Right ventricle myocardium inferior (tissue), 1 donor: ENCODE data around the gene NR3C2. TPM values are rescaled to one million over a fixed set of nuclear protein-coding genes. Genes with fewer than 3 reads are reported as not detected.

Experiments used
- ATAC-seq: fragments of 200-7000 bp; cut with Tn5 transposase; one replicate; pipeline ENCODE4 v1.9.1; 2020; ENCODE audit warnings: mild to moderate bottlenecking, moderate library complexity
- DNase-seq: peaks from one replicate; pipeline ENCODE4 v3.0.0; 2021; ENCODE audit errors: missing footprints
- intact Hi-C: fragments of 100-400 bp; cut with DNase I; formaldehyde crosslinking; loops from one replicate; pipeline ENCODE4 v1.11.0; 2022
- total RNA-seq: library from RNA; stranded (reverse); fragmentation: NEBNext Ultra II Directional; extraction: Animal tissue kit (Norgen Biotek cat#: 25700); gene quantifications from one replicate; pipeline ENCODE4 v1.2.1, GENCODE V29; 2021
- donor health status: DM: no; HTN: yes; CAD: no; lungs with severe emphysema.

The NR3C2 gene
- total RNA-seq, 1 donor from 2014 or later = 23.6 TPM

DNA sequence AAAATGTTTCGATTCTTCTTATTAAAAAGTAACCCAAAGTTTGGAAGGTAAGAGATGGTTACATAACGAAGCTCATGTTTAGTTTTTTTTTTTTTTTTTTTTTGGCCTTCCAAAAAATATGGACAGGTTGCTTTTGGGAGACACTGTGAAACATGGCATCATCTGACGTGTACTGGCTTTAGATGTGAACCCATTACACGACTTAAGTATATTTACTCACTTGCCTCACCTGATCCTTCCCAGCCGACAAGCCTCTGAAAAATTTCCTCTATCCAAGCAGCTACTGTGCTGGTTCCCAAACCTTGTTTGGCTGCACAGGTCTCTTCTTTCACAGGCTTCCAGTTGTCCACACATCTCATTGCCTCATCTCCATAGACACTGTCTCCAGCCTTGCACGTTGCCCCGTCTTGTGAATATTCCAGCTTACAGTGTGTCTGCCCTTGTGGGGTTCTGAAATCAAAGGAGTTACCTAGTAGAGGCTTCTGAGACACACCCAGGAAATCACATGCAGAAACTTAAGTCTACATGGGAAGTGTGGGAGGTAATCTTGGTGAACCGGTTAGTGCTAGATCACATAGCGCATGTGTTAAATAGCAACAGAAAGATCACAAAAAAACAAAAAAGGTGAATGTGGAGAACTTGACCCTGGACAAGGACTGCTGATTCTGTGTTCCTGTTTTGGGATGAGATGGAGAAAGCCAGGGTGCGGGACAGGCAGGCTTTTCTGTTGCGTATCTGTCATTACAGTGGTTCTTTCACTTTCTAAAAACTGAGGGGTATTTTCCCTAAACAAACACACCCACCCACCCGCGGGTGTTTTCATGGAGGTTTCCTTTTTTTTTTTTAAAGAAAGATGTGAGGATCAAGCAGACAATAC lies 381.7 kb downstream of the NR3C2 start:
- DNase-seq (no peak), ATAC-seq (no peak)
- intact Hi-C loops = no loop called here

DNA sequence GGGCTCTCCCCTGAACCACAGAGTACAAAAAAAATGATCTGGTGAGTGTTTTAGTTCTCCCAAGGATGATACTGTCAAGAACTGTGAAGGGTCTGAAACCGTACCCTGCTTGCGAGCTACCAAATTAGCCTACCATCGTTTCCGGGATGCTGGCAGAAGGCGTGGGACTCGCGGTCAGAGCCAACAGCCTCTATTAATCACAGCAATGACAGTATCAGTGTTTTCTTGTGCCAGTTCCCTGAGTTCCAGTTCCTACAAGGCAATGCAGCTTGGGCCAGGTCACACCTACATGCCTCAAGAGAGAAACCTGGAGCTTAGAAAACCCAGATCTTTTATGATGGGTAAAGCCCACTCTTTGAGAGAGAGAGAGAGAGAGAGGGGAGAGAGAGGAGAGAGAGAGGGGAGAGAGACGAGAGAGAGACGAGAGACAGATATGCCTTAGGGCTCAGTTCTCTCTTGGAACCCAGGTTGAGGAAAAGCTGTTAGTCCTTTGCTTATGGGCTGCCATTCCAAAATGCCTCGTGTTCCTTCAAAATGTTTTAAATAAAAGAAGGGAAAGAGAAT lies 382.5 kb downstream of the NR3C2 start:
- intact Hi-C loops = loop anchor here (10.0 kb wide), 1 partner anchor 385 kb away; the partner anchor contains the start of gene NR3C2
- ATAC-seq = peak; percentile 59
- no peak for DNase-seq

DNA sequence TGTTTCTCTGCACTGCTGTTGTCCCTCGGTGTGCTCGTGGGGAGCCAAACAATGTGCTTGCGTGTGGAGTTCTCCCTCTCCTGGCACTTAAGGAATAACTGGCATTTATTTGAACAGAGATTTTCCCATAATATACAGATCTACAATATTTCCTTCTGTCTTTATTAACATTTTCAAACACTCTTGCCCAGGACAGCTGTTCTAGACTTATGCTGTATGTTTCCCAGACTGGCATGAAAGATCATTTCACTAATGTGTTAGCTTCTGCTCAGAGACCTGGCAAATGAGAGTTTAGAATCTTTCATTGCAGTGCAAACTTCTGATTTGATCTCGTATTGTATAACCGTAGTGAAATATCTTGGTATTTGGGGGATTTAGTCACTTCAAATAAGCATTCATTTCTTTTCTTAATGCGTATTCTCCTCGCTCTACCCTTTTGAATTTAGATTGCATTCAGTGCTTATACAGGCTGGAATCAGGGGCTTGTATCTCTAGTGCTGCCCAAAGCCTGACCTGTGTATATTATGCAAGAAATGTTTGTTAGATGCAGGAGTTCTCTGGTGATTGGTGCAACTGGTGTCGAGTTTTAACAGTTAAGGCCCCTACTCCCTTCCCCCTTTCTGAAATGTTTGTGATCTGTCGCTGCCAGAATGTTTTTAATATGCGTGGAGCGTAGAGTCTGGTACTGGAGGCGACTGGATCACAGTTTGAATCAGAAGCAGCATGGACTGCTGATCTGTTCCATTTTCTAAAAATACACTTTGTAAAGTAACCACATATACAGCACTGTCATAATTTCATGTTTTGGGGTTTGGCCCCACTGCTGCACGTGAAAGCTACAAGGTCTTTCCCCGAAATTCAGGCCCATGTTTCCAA lies 384.0 kb downstream of the NR3C2 start:
- DNase-seq (no peak), ATAC-seq (peak; percentile 11)
- intact Hi-C loops = loop anchor here (10.0 kb wide), 1 partner anchor 387 kb away; the partner anchor contains the start of gene NR3C2

DNA sequence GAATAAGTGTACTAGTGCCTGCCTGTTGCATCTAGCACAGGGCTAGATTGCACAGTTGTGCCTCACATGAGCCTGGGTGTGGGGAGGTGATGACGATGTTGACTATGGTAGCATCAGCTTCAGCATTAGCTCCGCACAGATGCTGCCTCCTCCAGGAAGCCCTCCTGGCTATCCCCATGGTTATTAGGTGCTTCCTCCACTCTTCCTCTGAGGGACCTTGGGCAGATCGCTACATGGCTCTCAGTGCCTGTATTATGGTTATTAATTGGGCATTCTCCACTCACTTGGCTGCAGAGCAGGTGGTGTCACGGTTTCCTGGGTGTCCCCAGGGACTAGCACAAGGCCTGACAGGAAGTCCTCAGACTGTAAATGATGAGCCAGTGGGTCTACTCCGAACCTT lies 384.7 kb downstream of the NR3C2 start:
- intact Hi-C loops = loop anchor here (10.0 kb wide), 1 partner anchor 387 kb away; the partner anchor contains the start of gene NR3C2
- ATAC-seq (no peak), DNase-seq (no peak)

DNA sequence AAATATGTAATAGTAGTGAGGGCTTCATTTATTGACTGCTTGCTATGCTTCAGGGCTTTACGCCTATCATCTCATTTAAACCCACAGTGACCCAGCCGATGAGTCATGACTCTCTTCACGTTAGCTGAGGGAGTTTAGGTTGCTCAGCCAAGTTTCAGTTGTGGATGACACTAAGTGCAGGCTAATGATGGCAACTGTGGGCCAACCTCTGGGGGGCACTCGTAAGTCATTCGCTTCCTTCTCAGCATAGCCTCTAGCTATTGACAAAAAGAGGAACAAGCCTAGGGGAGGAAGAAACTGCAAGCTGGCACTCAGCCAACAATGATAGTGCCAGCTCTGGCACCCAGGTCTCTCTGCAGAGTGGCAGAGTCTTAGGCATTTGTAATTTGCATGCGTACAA lies 385.3 kb downstream of the NR3C2 start:
- no peak for ATAC-seq
- intact Hi-C loops = loop anchor here (10.0 kb wide), 1 partner anchor 388 kb away; the partner anchor contains the start of gene NR3C2
- DNase-seq = no peak

DNA sequence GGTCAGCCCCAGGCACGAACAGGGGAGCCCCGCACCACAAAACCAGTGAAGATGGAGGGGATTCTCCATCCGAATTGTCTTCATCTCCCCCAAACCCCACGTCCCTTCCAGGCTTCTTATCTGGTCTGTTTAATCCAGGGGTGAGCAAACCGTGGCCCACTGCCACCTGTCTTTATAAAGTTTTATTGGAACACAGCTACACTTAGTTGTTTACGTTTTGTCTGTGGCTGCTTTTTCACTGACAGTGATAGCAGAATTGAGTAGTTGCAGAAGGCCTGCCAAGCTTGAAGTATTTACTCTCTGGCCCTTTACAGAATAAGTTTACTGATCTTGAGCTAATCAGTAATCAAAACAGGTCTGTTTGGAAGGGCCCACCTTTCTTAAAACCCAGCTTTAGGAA lies 386.4 kb downstream of the NR3C2 start:
- DNase-seq (no peak), ATAC-seq (no peak)
- intact Hi-C loops = loop anchor here (10.0 kb wide), 1 partner anchor 389 kb away; the partner anchor contains the start of gene NR3C2

DNA sequence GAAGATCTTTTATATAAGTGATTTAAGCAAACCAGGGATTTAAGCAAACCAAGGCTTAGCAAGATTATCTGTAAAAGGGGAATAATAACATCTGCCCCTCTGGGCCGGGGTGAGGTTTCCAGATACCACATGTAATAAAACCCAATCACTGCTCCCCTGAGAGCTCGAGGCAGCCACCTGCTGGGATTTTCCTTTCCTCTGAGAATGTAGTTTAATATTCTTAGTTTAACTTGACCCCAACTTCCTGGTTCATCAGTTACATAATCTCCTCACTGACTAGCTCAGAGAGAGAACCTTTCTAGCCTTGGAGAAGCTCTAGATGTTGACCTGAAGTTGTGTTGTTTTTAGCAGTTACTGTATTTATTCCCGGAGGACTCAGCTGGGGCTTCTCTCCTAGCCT lies 387.9 kb downstream of the NR3C2 start:
- DNase-seq (no peak), ATAC-seq (no peak)
- intact Hi-C loops = loop anchor here (5.0 to 10.0 kb wide), 2 partner anchors 62 to 391 kb away; partner anchors contain the start of gene NR3C2

DNA sequence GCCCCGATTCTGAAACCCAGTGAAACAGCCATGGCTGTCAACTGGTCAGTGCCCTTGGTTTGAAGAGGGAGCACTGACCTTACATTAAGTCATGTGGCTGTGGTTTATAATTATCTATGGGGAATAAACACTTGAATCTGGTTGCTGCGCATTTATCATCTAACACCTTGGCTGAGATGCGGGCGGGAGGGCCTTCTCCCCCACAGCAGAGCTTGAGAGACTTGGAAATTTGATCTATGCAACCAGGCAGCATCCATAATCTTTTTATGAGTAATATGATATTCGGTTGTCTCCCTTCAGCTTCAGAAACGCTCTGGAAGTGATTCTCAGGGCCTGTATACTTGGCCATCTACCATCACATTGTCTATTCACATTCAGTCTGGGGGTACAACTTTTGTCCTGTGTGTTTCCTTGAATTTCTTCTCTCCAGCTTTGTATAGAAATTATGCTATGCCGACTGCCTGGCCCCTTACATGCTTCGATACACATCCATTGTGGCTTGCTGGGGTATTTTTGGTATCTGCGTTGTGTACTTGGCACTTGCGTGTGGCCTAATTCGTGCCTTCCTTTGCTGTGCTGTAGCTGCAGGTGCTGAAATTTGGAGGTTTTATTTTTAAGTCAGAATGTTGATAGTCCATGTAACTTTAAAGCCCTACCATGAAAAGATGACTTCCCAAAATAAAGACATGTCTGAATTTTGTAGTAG lies 388.8 kb downstream of the NR3C2 start:
- ATAC-seq (peak; percentile 75), DNase-seq (no peak)
- intact Hi-C loops = loop anchor here (5.0 to 10.0 kb wide), 2 partner anchors 61 to 391 kb away; partner anchors contain the start of gene NR3C2

DNA sequence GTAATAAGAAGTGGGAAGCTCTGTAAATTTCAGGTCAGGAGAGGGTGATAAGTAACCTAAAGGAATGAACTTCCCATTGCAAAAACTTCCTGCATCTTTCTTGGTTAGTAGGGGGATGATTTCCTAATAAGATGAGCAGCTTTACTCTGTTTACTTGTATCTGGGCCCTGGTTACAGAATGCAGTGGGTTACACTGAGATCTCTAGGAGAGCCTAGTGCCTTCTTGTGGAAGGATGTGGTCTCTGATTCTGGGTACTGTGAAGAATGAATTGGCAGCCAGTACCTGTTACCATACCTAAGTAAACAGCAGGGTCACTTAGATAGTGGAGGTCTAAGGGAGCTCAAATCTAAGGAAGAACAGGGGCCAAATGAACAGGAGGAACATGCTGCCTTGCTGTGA lies 389.8 kb downstream of the NR3C2 start:
- intact Hi-C loops = loop anchor here (5.0 to 10.0 kb wide), 2 partner anchors 60 to 392 kb away; partner anchors contain the start of gene NR3C2
- no peak for DNase-seq
- peak; percentile 13 for ATAC-seq

DNA sequence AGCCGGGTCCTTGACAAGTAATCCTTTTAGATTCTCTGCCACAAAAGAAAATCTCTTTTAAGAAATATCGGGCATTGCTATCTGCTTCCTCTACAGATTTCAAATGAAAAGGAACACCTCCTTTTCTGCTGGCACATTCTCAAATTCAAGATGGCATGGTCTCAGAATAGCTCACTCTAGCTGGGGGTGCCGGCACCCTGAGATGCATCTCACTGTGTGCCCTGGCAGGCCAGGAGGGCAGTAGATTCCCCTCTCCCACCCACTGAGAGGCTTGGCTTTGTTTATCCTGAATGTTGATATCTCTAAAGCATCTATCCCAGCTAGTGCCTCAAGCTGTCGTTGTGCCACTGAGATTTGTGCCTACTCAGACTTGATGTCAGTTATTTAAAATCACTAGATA lies 390.8 kb downstream of the NR3C2 start:
- DNase-seq = no peak

DNA sequence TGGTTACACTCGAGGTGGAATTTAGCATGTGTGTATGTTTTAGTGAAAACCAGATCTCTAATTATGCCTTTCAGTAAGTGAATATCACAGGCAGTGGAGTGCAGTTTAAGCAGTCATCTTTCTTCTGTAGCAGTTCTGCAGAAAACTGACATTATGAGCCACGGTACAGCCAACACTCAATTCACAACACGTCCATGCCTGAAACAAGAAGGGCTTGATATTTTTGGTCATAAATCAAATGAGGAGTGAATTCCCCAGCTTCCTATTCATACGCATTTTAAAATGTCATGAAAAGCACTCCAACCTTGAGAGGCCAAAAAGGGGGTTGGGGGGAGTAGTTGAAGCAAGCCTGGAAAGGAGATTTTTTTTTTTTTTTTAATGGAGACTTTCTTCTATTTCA lies 393.6 kb downstream of the NR3C2 start:
- DNase-seq = no peak
- intact Hi-C loops = loop anchor here (10.0 kb wide), 1 partner anchor 156 kb away; no protein-coding TSS in a partner anchor
- ATAC-seq = no peak

More for the DNA sequence above, 390.8 kb downstream of the NR3C2 start:
- intact Hi-C loops = loop anchor here (5.0 to 10.0 kb wide), 2 partner anchors 59 to 393 kb away; partner anchors contain the start of gene NR3C2
- ATAC-seq = no peak

DNA sequence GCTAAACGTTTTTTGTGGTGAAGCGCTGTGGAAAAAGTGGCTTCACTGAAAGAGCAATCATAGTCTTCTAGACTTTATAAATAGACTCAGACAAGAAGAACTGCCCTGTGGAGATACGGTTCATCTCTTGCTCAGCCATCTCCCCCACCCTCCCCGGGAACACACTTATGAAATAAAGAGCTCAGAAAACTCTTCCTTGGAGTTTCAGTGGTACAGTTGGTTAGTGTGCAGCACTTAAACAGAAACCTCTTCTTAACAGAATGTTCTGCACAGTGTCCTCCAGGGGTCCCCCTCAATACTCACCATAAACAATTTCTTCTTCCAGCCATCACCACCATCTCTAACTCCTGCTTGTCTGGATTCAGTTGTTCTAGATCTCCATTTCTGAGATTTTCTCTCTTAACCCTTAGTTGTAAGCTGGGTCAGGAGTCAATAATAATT lies 397.3 kb downstream of the NR3C2 start:
- intact Hi-C loops = loop anchor here (10.0 kb wide), 1 partner anchor 160 kb away; no protein-coding TSS in a partner anchor
- no peak for DNase-seq
- peak; percentile 49 for ATAC-seq

DNA sequence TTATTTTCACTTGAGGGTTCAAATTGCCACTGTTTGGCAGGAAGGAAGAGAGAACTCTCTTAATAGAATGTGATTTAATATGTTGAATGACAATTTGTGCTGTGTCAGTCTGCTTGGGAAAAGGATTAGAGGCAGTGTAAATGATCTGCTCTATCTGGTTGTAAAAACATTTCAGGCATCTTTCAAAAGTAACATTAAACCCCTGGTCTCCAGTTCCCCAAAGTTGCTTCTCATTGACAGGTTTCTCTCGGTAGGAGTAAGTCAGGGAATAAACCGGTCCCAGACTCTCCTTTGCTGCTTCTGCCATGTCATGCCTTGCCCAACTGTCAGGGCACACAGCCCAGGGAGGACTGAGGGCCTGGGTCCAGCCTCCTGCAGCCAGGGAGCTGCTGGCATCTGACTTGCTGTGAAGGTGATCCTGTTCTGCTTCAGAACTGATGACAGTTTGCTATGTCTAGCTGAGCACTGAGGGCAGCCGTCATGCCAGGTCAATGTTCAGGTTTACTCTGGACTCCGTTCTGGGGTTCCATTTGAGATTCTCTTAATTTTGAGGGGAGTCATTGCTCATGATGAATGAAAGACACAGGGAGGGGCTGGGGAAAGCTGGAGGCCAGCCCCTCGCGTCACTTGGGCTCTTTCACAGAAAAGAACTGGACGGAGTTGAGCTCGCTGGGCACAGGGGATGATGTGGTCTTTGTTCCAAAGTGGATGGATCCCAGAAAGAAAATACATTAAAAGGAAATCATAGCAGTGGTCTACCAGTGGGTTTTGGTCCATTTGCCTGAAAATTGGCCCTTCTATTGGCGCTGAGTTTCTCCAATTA lies 397.9 kb downstream of the NR3C2 start:
- peak; percentile 81 for DNase-seq
- peak; percentile 97 for ATAC-seq
- intact Hi-C loops = loop anchor here (10.0 kb wide), 1 partner anchor 161 kb away; no protein-coding TSS in a partner anchor

DNA sequence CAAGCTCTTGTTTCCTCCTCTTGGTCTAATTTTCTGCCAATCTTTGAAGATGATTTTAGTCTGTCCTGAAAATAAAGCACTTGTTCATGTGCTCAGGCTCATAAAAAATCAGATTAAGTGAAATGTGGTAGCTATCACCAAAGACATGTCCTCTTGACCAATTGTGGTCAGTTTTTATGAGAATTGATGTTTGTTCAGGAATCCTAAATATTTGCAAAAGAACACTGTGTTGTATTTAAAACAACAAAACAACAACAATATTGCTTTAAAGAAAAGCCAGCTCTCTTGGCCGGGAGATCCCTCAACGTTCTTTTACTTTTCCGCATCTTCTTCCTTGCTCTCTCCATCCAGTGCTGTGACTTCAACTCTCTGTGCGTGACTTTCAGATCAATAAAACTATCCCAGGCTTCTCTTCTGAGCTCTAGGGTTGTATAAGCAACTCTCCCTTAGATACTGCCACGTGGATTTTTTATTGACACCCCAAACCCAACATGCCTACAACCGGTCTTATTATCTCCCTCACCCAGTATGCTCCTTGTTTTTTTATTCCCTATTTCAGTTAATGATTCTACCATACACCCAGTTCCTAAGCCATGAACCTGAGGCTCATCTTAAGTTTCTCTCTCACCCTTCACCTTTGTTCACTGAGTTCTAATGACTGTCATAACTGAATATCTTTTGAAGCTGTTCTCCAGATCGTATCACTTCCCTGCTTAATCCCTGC lies 400.4 kb downstream of the NR3C2 start:
- no peak for DNase-seq
- intact Hi-C loops = loop anchor here (10.0 kb wide), 1 partner anchor 163 kb away; no protein-coding TSS in a partner anchor
- ATAC-seq = no peak

DNA sequence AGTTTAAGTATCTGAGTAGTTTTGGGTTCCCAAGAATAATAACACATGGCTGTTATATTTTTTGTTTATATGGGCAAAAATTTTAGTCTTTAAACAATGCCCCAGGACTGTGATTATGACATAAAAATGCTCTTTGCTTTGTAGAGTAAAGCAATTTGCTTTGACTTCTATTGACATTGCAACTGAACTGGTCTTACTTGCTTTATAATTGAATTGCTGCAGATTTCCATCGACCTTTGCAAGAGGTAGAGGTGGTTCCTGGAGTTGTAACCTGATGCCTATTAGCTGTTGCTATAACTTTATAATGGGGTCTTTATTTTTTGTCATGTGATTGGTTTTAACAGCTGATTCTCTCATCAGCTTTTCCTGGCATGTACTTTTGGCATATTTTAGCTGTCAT lies 407.4 kb downstream of the NR3C2 start:
- DNase-seq (no peak), ATAC-seq (no peak)
- intact Hi-C loops = no loop called here

DNA sequence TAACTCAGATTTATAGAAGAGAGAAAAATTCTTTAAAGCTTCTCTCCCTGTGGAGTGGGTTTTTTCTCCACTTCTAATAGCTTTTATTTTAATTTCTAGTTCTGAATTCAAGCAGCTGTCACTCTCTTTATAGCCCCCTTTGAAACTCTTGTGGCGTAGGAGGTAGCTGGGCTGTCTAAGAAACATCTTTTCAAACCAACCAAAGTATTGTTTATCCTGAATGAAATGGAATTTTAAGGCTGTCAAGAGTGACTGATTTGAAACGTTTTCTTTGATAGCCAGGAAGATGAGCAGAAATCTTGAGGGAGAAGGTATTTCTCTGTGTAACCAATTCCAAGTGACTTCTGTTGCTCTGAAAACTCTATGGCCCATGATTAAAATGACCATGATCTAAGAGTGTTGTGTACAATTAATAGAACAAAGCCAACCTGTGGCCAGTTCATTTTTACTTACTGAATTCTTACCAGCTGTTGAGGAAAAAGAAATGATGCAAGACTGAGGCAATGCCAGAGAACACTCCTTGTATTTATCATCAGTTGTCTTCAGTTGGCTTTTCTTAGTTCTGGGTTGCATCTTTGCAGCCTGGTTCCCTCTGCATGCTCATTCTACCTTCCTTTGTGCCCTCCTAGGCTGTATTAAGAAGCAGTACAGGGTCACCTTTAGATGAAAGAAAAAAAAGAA lies 411.9 kb downstream of the NR3C2 start:
- DNase-seq = no peak
- peak; percentile 46 for ATAC-seq
- intact Hi-C loops = no loop called here
